K562 (cell line): Measurements from ENCODE around the gene GAB2. TPM values are rescaled to one million over a fixed set of nuclear protein-coding genes. Genes with fewer than 3 reads are reported as not detected.
A peak's percentile ranks its signal among the peaks of the same experiment; 100 is the strongest.

Experiments used
- ATAC-seq: fragments of 200-7000 bp; cut with Tn5 transposase; 3 replicates; pipeline ENCODE4 v1.9.1; 2020; ENCODE audit warnings: moderate library complexity
- BruUV-seq: library from RNA; stranded (reverse); fragments of 400-500 nt; replicated peaks from 2 replicates; lab custom pipeline; 2021; lab: Mats Ljungman, UMichigan
- CTCF ChIA-PET: fragments of 300-600 bp; formaldehyde crosslinking; extraction: SDS; loops from one replicate; lab custom pipeline; 2021; ENCODE audit warnings: low intra/inter-chr PET ratio; lab: Yijun Ruan, JAX
- POLR2A ChIA-PET: fragments of 300-600, 350-650 bp; sonication (Branson Sonifier 250); formaldehyde crosslinking; extraction: SDS; loops from one replicate; lab custom pipeline; 2021; ENCODE audit warnings: antibody characterized with exemption, inconsistent platforms; lab: Yijun Ruan, JAX
- DNase-seq, 4 experiments: peaks; one replicate each; pipeline versions ENCODE4 v3.0.0 to v3.0.0-alpha.2; 2011 to 2018; ENCODE audit warnings: low spot score in 3 of 4, mixed read lengths in 3 of 4; ENCODE audit errors: extremely low read depth in 1 of 4
- FAIRE-seq: peaks from 2 replicates; lab custom pipeline; 2011; peaks lifted over from hg19 to GRCh38; lab: Jason Lieb, UNC
- H2AFZ ChIP-seq: 2 replicates; pipeline ENCODE4 v1.6.0; 2011; ENCODE audit warnings: low read depth, low read length, control low read depth, inconsistent platforms
- H3K27ac ChIP-seq: fragments of 200-600 bp; 3 replicates; pipeline ENCODE4 v1.8.0; 2011; ENCODE audit warnings: low read depth, mild to moderate bottlenecking, control low read depth, inconsistent platforms, low read length, moderate library complexity, mixed read lengths; ENCODE audit errors: extremely low read depth
- H3K27me3 ChIP-seq, 2 experiments: fragments of 300-600 bp in 1 of 2; 2 replicates in 1 of 2; 3 replicates in 1 of 2; pipeline versions ENCODE4 v1.6.0 to v1.8.0; 2011; ENCODE audit warnings: inconsistent platforms in 2 of 2, low read length in 2 of 2, mild to moderate bottlenecking in 1 of 2, mixed read lengths in 1 of 2, moderate library complexity in 1 of 2; ENCODE audit not compliant: control insufficient read depth in 2 of 2, insufficient read depth in 2 of 2
- H3K36me3 ChIP-seq: fragments of 300-600 bp; 3 replicates; pipeline ENCODE4 v1.8.0; 2011; ENCODE audit warnings: mild to moderate bottlenecking, low read length, inconsistent platforms; ENCODE audit not compliant: control insufficient read depth, insufficient read depth
- H3K4me1 ChIP-seq, 2 experiments: fragments of 200-600 bp in 1 of 2; replicated peaks in 1 of 2; 2 replicates in 1 of 2; 3 replicates in 1 of 2; pipeline versions ENCODE4 v1.5.1 to v1.8.0; 2011; ENCODE audit warnings: inconsistent platforms in 2 of 2, low read length in 2 of 2, mild to moderate bottlenecking in 1 of 2, mixed read lengths in 1 of 2, moderate library complexity in 1 of 2; ENCODE audit not compliant: control insufficient read depth in 2 of 2, insufficient read depth in 2 of 2
- H3K4me2 ChIP-seq: 2 replicates; pipeline ENCODE4 v1.6.1; 2011; ENCODE audit warnings: low read length, control low read depth, inconsistent platforms, mixed read lengths; ENCODE audit not compliant: insufficient read depth
- H3K4me3 ChIP-seq: fragments of 200-600 bp; sonication (generic), shearing (Covaris generic); 2 replicates; pipeline ENCODE4 v1.5.1; 2016; ENCODE audit warnings: control low read depth, inconsistent platforms
- H3K79me2 ChIP-seq: fragments of 200-600 bp; 3 replicates; pipeline ENCODE4 v1.8.0; 2011; ENCODE audit warnings: low read length, inconsistent platforms; ENCODE audit not compliant: control insufficient read depth, insufficient read depth
- H3K9ac ChIP-seq, 2 experiments: 2 replicates each; pipeline versions ENCODE4 v1.6.0 to v1.6.1; 2011; ENCODE audit warnings: low read depth in 2 of 2, low read length in 2 of 2, control low read depth in 1 of 2, inconsistent platforms in 1 of 2, mild to moderate bottlenecking in 1 of 2, mixed read lengths in 1 of 2; ENCODE audit not compliant: insufficient read depth in 1 of 2
- H3K9me1 ChIP-seq: one replicate; pipeline ENCODE4 v1.6.0; 2011; ENCODE audit warnings: inconsistent platforms, mild to moderate bottlenecking, low read length, moderate library complexity; ENCODE audit not compliant: control insufficient read depth, insufficient read depth
- H3K9me3 ChIP-seq: replicated peaks from 2 replicates; pipeline ENCODE4 v1.5.1; 2011; ENCODE audit warnings: low read depth, low read length, inconsistent platforms; ENCODE audit not compliant: control insufficient read depth, insufficient read depth
- H4K20me1 ChIP-seq: replicated peaks from 2 replicates; pipeline ENCODE4 v1.6.1; 2011; ENCODE audit warnings: low read length, inconsistent platforms, mixed read lengths; ENCODE audit not compliant: control insufficient read depth, insufficient read depth
- CCNT2 ChIP-seq: IDR thresholded peaks from 2 replicates; pipeline ENCODE4 v1.6.1; 2011; ENCODE audit warnings: borderline replicate concordance, low read depth, mild to moderate bottlenecking, moderate library complexity, mixed read lengths, low read length; ENCODE audit not compliant: insufficient read length; ENCODE audit errors: extremely low read depth
- COPS2 ChIP-seq: fragments of 450-650 bp; conservative IDR thresholded peaks from 2 replicates; pipeline ENCODE4 v1.6.1; 2016; ENCODE audit warnings: mild to moderate bottlenecking, moderate library complexity
- ESRRA ChIP-seq: fragments of 450-650 bp; IDR thresholded peaks from 2 replicates; pipeline ENCODE4 v1.6.1; 2014; ENCODE audit warnings: low read depth, mild to moderate bottlenecking, moderate library complexity, borderline replicate concordance
- NONO ChIP-seq, 2 experiments: fragments of 200-400 bp in 1 of 2; fragments of 450-650 bp in 1 of 2; formaldehyde crosslinking in 1 of 2; IDR thresholded peaks; 2 replicates each; pipeline ENCODE4 v1.6.1; 2017; ENCODE audit warnings: low read depth in 2 of 2, mild to moderate bottlenecking in 2 of 2, moderate library complexity in 2 of 2, low read length in 1 of 2
- NR3C1 ChIP-seq: sonication (generic); formaldehyde crosslinking; IDR thresholded peaks from 2 replicates; pipeline ENCODE4 v1.8.1; 2022; ENCODE audit warnings: missing genetic modification reagents
- PHB2 ChIP-seq: fragments of 450-650 bp; IDR thresholded peaks from 2 replicates; pipeline ENCODE4 v1.6.1; 2017; ENCODE audit warnings: low read depth
- POLR2H ChIP-seq: IDR thresholded peaks from 2 replicates; pipeline ENCODE4 v1.6.1; 2016; ENCODE audit warnings: missing genetic modification characterization, low read depth, mild to moderate bottlenecking, control low read depth, missing compliant biosample characterization, moderate library complexity
- TARDBP ChIP-seq: fragments of 450-650 bp; IDR thresholded peaks from 2 replicates; pipeline ENCODE4 v1.6.1; 2016
- ZC3H4 ChIP-seq: sonication (generic); formaldehyde crosslinking; IDR thresholded peaks from 2 replicates; pipeline ENCODE4 v1.9.0; 2021; ENCODE audit warnings: missing genetic modification reagents, borderline replicate concordance
- ZNF143 ChIP-seq: sonication (generic); formaldehyde crosslinking; IDR thresholded peaks from 2 replicates; pipeline ENCODE4 v1.9.0; 2022; ENCODE audit warnings: mild to moderate bottlenecking, missing genetic modification reagents
- ZNF224 ChIP-seq: sonication (generic); formaldehyde crosslinking; IDR thresholded peaks from 2 replicates; pipeline ENCODE4 v1.8.0; 2022; ENCODE audit warnings: mild to moderate bottlenecking, missing genetic modification reagents
- ZNF263 ChIP-seq: sonication (generic); formaldehyde crosslinking; IDR thresholded peaks from 2 replicates; pipeline ENCODE4 v1.8.0; 2022; ENCODE audit warnings: mild to moderate bottlenecking, missing genetic modification reagents, borderline replicate concordance
- ZNF384 ChIP-seq: IDR thresholded peaks from 2 replicates; pipeline ENCODE4 v1.6.1; 2012; ENCODE audit warnings: low read depth, low read length, improper control_type of control experiment
- ZNF583 ChIP-seq: fragments of 250-450 bp; sonication (Bioruptor Pico); IDR thresholded peaks from 2 replicates; pipeline ENCODE4 v1.4.0; 2020
- WGBS: fragments of 100-300 bp; shearing (Covaris generic); methylation state at CpG from one replicate; pipeline ENCODE4 v1.1.6; 2016; ENCODE audit warnings: low coverage, mixed read lengths; ENCODE audit not compliant: insufficient coverage; ENCODE audit errors: missing lambda C conversion rate; 5-methylcytosine and 5-hydroxymethylcytosine counted together
- in situ Hi-C: fragments of 300-500 bp; cut with MboI; formaldehyde crosslinking; loops from 4 replicates; pipeline ENCODE4 v1.15.0; 2018; ENCODE audit warnings: inconsistent platforms, mixed read lengths
- intact Hi-C: fragments of 100-400 bp; cut with micrococcal nuclease; formaldehyde crosslinking; loops from 2 replicates; pipeline ENCODE4 v1.14.2; 2022
- polyA plus RNA-seq, 8 experiments: library from polyadenylated mRNA; depleted of rRNA in 4 of 8; stranded (reverse) in 5 of 8; unstranded in 3 of 8; fragments of >200 nt; fragmentation: Nextera tagmentation in 2 of 8; fragmentation: Illumina TruSeq in 1 of 8; extraction: Ambion mirVana in 2 of 8; extraction: Trizol in 1 of 8; gene quantifications; 2 replicates each; pipeline versions ENCODE4 v1.2.1 to v1.2.3, GENCODE V29; 2011 to 2014; ENCODE audit warnings: inconsistent platforms in 1 of 8, missing spikeins in 1 of 8
- total RNA-seq, 7 experiments: library from RNA; depleted of rRNA in 6 of 7; stranded (reverse); fragments of >200 nt in 6 of 7; fragmentation: Illumina TruSeq in 2 of 7; extraction: Trizol in 2 of 7; gene quantifications; 2 replicates each; pipeline versions ENCODE4 v1.2.1 to v1.2.3, GENCODE V29; 2011 to 2021; ENCODE audit warnings: low replicate concordance in 1 of 7
- TF ChIP-seq, protein P1 (sequence below): fragments of 250-450 bp; sonication (Bioruptor Pico); IDR thresholded peaks from 2 replicates; pipeline ENCODE4 v1.5.0; 2021; ENCODE audit warnings: mild to moderate bottlenecking, moderate library complexity
- TF ChIP-seq, protein P2 (sequence below), 2 experiments: fragments of 450-650 bp in 1 of 2; sonication (generic) in 1 of 2; formaldehyde crosslinking in 1 of 2; IDR thresholded peaks in 1 of 2; conservative IDR thresholded peaks in 1 of 2; 2 replicates each; pipeline versions ENCODE4 v1.6.1 to v1.8.1; 2016 to 2023; ENCODE audit warnings: mild to moderate bottlenecking in 2 of 2, moderate library complexity in 2 of 2, inconsistent platforms in 1 of 2, missing genetic modification reagents in 1 of 2
- TF ChIP-seq, protein P3 (sequence below): fragments of 450-650 bp; IDR thresholded peaks from 2 replicates; pipeline ENCODE4 v1.6.1; 2016

The GAB2 gene
- total and polyA plus RNA-seq, 9 of the 15 experiments (the other 6 are each of a cell fraction or from before 2014, with no cell fraction given), result 2.3 to 35.2 (median 16.1) TPM

GRCh38 chr11:78244546-78245255 is 172.9 kb downstream of the GAB2 start:
- H3K4me3 ChIP-seq, result no peak overlapping the region
- peaks cover 37% of the 10 kb centered on the region for H3K36me3 ChIP-seq
- WGBS, result 27% methylated on average over 4 of the region's 4 CpGs
- H3K4me2 ChIP-seq, result no peak overlapping the region
- no peak overlapping the region for H3K9ac ChIP-seq
- H3K4me1 ChIP-seq, result no peaks in the 10 kb centered on the region
- BruUV-seq, result no TSS peak
- H3K9me3 ChIP-seq, result peaks cover 9% of the 10 kb centered on the region
- H3K27ac ChIP-seq, result no peak overlapping the region
- H2AFZ ChIP-seq, result no peak overlapping the region
- ChIA-PET POLR2A (interaction anchor here (0.7 to 1.2 kb wide), 2 partner anchors 12 to 49 kb away, joined by 3 to 4 read pairs; no protein-coding TSS in a partner anchor), CTCF (no interaction called here)
- in situ Hi-C loops, result no loop called here
- no peaks in the 10 kb centered on the region for H3K9me1 ChIP-seq
- H4K20me1 ChIP-seq, result no peaks in the 10 kb centered on the region
- DNase-seq, result no peak
- intact Hi-C loops, result no loop called here
- H3K79me2 ChIP-seq, result no peaks in the 10 kb centered on the region
- ATAC-seq, result no peak
- H3K27me3 ChIP-seq, result no peaks in the 10 kb centered on the region
- no peak for FAIRE-seq
- TF ChIP-seq, protein P1, sequence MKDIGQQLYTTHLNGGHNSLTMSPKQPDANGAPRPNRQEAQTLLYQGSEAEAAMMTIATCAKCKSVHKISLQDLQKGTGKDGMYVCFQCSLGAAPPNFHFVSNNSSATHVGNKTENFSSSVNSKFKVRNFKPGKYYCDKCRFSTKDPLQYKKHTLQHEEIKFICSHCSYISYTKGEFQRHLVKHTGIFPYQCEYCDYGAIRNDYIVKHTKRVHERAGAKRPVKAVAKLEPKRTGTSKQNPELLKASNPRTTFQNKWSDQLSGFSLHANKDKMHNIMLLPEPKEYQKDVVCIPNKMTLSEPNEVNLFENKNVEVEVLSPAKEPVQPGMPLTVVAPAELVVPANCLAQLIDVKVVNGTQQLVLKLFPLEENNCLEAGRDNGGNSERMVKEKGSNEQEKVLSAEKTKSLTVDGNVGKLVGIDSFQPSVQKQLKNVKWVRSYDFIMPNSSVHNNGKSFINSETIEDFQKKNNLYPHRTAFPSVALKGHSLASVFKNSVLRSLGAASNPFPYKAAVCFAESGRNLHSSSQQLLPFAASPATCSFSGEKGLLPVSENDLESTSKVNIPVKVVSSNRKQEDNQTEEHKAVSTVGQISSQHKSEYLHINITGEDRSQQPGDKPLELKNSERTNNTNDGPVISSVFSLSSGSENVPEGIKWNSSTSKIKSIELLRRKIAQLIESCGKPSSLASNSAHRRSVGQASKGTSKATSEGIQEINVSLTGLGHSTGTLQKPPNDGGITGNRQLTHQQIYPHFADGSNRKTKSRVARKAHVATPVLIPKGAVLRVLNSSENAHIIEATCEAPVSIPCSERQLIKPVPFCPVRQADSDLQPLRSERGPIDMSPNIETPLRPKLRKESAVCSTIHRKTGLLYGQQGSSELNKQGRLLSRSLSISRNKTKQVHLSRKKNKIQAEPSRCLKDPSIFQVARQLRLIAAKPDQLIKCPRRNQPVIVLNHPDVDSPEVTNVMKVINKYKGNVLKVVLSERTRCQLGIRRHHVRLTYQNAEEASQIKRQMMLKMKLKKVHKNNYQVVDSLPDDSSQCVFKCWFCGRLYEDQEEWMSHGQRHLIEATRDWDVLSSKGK (CRISPR knock-in tag), result no peak
- TF ChIP-seq ZNF263 (CRISPR knock-in tag) (no peak), COPS2 (no peak), ZNF384 (peak; percentile 56), ESRRA (no peak), NR3C1 (CRISPR knock-in tag) (no peak), ZNF224 (CRISPR knock-in tag) (no peak), CCNT2 (no peak), TARDBP (no peak), POLR2H (0 out of 2 replicates have a peak, but pooled peaks have one; percentile 29), ZNF143 (CRISPR knock-in tag) (no peak), PHB2 (no peak), NONO (IDR thresholded peaks at IDR 0.05; ENCODE audit: low read depth in 2 of 2, low read length in 1 of 2) (no peak), ZNF583 (CRISPR knock-in tag) (no peak), ZC3H4 (no peak)
- TF ChIP-seq, protein P2, sequence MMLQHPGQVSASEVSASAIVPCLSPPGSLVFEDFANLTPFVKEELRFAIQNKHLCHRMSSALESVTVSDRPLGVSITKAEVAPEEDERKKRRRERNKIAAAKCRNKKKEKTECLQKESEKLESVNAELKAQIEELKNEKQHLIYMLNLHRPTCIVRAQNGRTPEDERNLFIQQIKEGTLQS (IDR thresholded peaks at IDR 0.05), result peak; percentile 62
- TF ChIP-seq, protein P2 (CRISPR knock-in tag; conservative IDR thresholded peaks at IDR 0.05), result no peak
- TF ChIP-seq, protein P3, sequence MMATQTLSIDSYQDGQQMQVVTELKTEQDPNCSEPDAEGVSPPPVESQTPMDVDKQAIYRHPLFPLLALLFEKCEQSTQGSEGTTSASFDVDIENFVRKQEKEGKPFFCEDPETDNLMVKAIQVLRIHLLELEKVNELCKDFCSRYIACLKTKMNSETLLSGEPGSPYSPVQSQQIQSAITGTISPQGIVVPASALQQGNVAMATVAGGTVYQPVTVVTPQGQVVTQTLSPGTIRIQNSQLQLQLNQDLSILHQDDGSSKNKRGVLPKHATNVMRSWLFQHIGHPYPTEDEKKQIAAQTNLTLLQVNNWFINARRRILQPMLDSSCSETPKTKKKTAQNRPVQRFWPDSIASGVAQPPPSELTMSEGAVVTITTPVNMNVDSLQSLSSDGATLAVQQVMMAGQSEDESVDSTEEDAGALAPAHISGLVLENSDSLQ, result no peak
